ENCODE measurements around the gene TRAK1.

TRAK1 gene

GRCh38 chr3:42052484-42053351 is 38.4 kb upstream of the TRAK1 start:
- no peak overlapping the region for H3K4me3 ChIP-seq (ENCODE audit: low read length)
- no CpG with 5 or more reads among the region's 10 CpGs for WGBS (ENCODE audit: insufficient coverage, insufficient read length)
- H3K27me3 ChIP-seq (ENCODE audit: control insufficient read depth, insufficient read depth, low read length) = no peaks in the 10 kb centered on the region
- no peak overlapping the region for H3K27ac ChIP-seq (ENCODE audit: low read length)
- no peak for DNase-seq (ENCODE audit: low read depth, low spot score)
- H3K36me3 ChIP-seq (ENCODE audit: control insufficient read depth, insufficient read depth, low read length) = no peaks in the 10 kb centered on the region
- no peaks in the 10 kb centered on the region for H3K9me3 ChIP-seq (ENCODE audit: control insufficient read depth, insufficient read depth, low read length)
- H3K4me1 ChIP-seq (ENCODE audit: control insufficient read depth, insufficient read depth, low read length) = peaks cover 15% of the 10 kb centered on the region

GRCh38 chr3:42053476-42053875 is 37.7 kb upstream of the TRAK1 start:
- H3K27ac ChIP-seq (ENCODE audit: low read length) = no peak overlapping the region
- H3K27me3 ChIP-seq (ENCODE audit: control insufficient read depth, insufficient read depth, low read length) = no peaks in the 10 kb centered on the region
- H3K9me3 ChIP-seq (ENCODE audit: control insufficient read depth, insufficient read depth, low read length) = no peaks in the 10 kb centered on the region
- DNase-seq (ENCODE audit: low read depth, low spot score) = no peak
- no CpG with 5 or more reads among the region's 7 CpGs for WGBS (ENCODE audit: insufficient coverage, insufficient read length)
- peaks cover 15% of the 10 kb centered on the region for H3K4me1 ChIP-seq (ENCODE audit: control insufficient read depth, insufficient read depth, low read length)
- H3K36me3 ChIP-seq (ENCODE audit: control insufficient read depth, insufficient read depth, low read length) = no peaks in the 10 kb centered on the region
- H3K4me3 ChIP-seq (ENCODE audit: low read length) = no peak overlapping the region

- DNase-seq (ENCODE audit: low read depth, low spot score) = no peak
- Histone ChIP-seq H3K27me3 (ENCODE audit: control insufficient read depth, insufficient read depth, low read length) (no peaks in the 10 kb centered on the region), H3K4me1 (ENCODE audit: control insufficient read depth, insufficient read depth, low read length) (peaks cover 15% of the 10 kb centered on the region), H3K27ac (ENCODE audit: low read length) (no peak overlapping the region), H3K36me3 (ENCODE audit: control insufficient read depth, insufficient read depth, low read length) (no peaks in the 10 kb centered on the region), H3K4me3 (ENCODE audit: low read length) (no peak overlapping the region), H3K9me3 (ENCODE audit: control insufficient read depth, insufficient read depth, low read length) (no peaks in the 10 kb centered on the region)
- WGBS (ENCODE audit: insufficient coverage, insufficient read length) = no CpG with 5 or more reads among the region's 3 CpGs
Observed at GRCh38 chr3:42055291-42055690, 35.9 kb upstream of the TRAK1 start.

GRCh38 chr3:42056840-42057239 is 34.3 kb upstream of the TRAK1 start:
- H3K9me3 ChIP-seq (ENCODE audit: control insufficient read depth, insufficient read depth, low read length) = no peaks in the 10 kb centered on the region
- no CpG with 5 or more reads among the region's 2 CpGs for WGBS (ENCODE audit: insufficient coverage, insufficient read length)
- no peaks in the 10 kb centered on the region for H3K36me3 ChIP-seq (ENCODE audit: control insufficient read depth, insufficient read depth, low read length)
- H3K27me3 ChIP-seq (ENCODE audit: control insufficient read depth, insufficient read depth, low read length) = no peaks in the 10 kb centered on the region
- H3K4me3 ChIP-seq (ENCODE audit: low read length) = no peak overlapping the region
- H3K4me1 ChIP-seq (ENCODE audit: control insufficient read depth, insufficient read depth, low read length) = peaks cover 11% of the 10 kb centered on the region
- H3K27ac ChIP-seq (ENCODE audit: low read length) = no peak overlapping the region
- no peak for DNase-seq (ENCODE audit: low read depth, low spot score)

- Histone ChIP-seq H3K4me3 (ENCODE audit: low read length) (no peak overlapping the region), H3K9me3 (ENCODE audit: control insufficient read depth, insufficient read depth, low read length) (no peaks in the 10 kb centered on the region), H3K27me3 (ENCODE audit: control insufficient read depth, insufficient read depth, low read length) (no peaks in the 10 kb centered on the region), H3K36me3 (ENCODE audit: control insufficient read depth, insufficient read depth, low read length) (no peaks in the 10 kb centered on the region), H3K4me1 (ENCODE audit: control insufficient read depth, insufficient read depth, low read length) (peaks cover 9% of the 10 kb centered on the region), H3K27ac (ENCODE audit: low read length) (no peak overlapping the region)
- no CpG with 5 or more reads among the region's 7 CpGs for WGBS (ENCODE audit: insufficient coverage, insufficient read length)
- DNase-seq (ENCODE audit: low read depth, low spot score) = no peak
Observed at GRCh38 chr3:42057561-42058211, 33.5 kb upstream of the TRAK1 start.

- Histone ChIP-seq H3K27ac (ENCODE audit: low read length) (no peak overlapping the region), H3K36me3 (ENCODE audit: control insufficient read depth, insufficient read depth, low read length) (no peaks in the 10 kb centered on the region), H3K9me3 (ENCODE audit: control insufficient read depth, insufficient read depth, low read length) (no peaks in the 10 kb centered on the region), H3K4me1 (ENCODE audit: control insufficient read depth, insufficient read depth, low read length) (peaks cover 2% of the 10 kb centered on the region; the same call in 1 of the 2 replicates), H3K27me3 (ENCODE audit: control insufficient read depth, insufficient read depth, low read length) (no peaks in the 10 kb centered on the region), H3K4me3 (ENCODE audit: low read length) (no peak overlapping the region)
- no CpG with 5 or more reads among the region's 7 CpGs for WGBS (ENCODE audit: insufficient coverage, insufficient read length)
- no peak for DNase-seq (ENCODE audit: low read depth, low spot score)
Observed at GRCh38 chr3:42061025-42061712, 30.0 kb upstream of the TRAK1 start.

- no CpG with 5 or more reads among the region's 6 CpGs for WGBS (ENCODE audit: insufficient coverage, insufficient read length)
- Histone ChIP-seq H3K9me3 (ENCODE audit: control insufficient read depth, insufficient read depth, low read length) (no peaks in the 10 kb centered on the region), H3K27me3 (ENCODE audit: control insufficient read depth, insufficient read depth, low read length) (no peaks in the 10 kb centered on the region), H3K36me3 (ENCODE audit: control insufficient read depth, insufficient read depth, low read length) (no peaks in the 10 kb centered on the region), H3K27ac (ENCODE audit: low read length) (no peak overlapping the region), H3K4me1 (ENCODE audit: control insufficient read depth, insufficient read depth, low read length) (peaks cover 6% of the 10 kb centered on the region), H3K4me3 (ENCODE audit: low read length) (no peak overlapping the region)
- DNase-seq (ENCODE audit: low read depth, low spot score) = no peak
Observed at GRCh38 chr3:42061713-42062380, 29.3 kb upstream of the TRAK1 start.

GRCh38 chr3:42062464-42062863 is 28.7 kb upstream of the TRAK1 start:
- no peak overlapping the region for H3K4me3 ChIP-seq (ENCODE audit: low read length)
- H3K27ac ChIP-seq (ENCODE audit: low read length) = no peak overlapping the region
- H3K36me3 ChIP-seq (ENCODE audit: control insufficient read depth, insufficient read depth, low read length) = no peaks in the 10 kb centered on the region
- H3K27me3 ChIP-seq (ENCODE audit: control insufficient read depth, insufficient read depth, low read length) = no peaks in the 10 kb centered on the region
- no peaks in the 10 kb centered on the region for H3K9me3 ChIP-seq (ENCODE audit: control insufficient read depth, insufficient read depth, low read length)
- peaks cover 6% of the 10 kb centered on the region for H3K4me1 ChIP-seq (ENCODE audit: control insufficient read depth, insufficient read depth, low read length)
- no CpG with 5 or more reads among the region's 1 CpG for WGBS (ENCODE audit: insufficient coverage, insufficient read length)
- DNase-seq (ENCODE audit: low read depth, low spot score) = no peak

GRCh38 chr3:42063888-42064287 is 27.3 kb upstream of the TRAK1 start:
- Histone ChIP-seq H3K4me1 (ENCODE audit: control insufficient read depth, insufficient read depth, low read length) (peaks cover 6% of the 10 kb centered on the region), H3K27ac (ENCODE audit: low read length) (no peak overlapping the region), H3K4me3 (ENCODE audit: low read length) (no peak overlapping the region), H3K36me3 (ENCODE audit: control insufficient read depth, insufficient read depth, low read length) (no peaks in the 10 kb centered on the region), H3K9me3 (ENCODE audit: control insufficient read depth, insufficient read depth, low read length) (no peaks in the 10 kb centered on the region), H3K27me3 (ENCODE audit: control insufficient read depth, insufficient read depth, low read length) (no peaks in the 10 kb centered on the region)
- no CpG with 5 or more reads among the region's 6 CpGs for WGBS (ENCODE audit: insufficient coverage, insufficient read length)
- DNase-seq (ENCODE audit: low read depth, low spot score) = no peak

GRCh38 chr3:42066516-42067181 is 24.5 kb upstream of the TRAK1 start:
- H3K27ac ChIP-seq (ENCODE audit: low read length) = no peak overlapping the region
- no peaks in the 10 kb centered on the region for H3K36me3 ChIP-seq (ENCODE audit: control insufficient read depth, insufficient read depth, low read length)
- H3K27me3 ChIP-seq (ENCODE audit: control insufficient read depth, insufficient read depth, low read length) = no peaks in the 10 kb centered on the region
- no peaks in the 10 kb centered on the region for H3K9me3 ChIP-seq (ENCODE audit: control insufficient read depth, insufficient read depth, low read length)
- peaks cover 6% of the 10 kb centered on the region for H3K4me1 ChIP-seq (ENCODE audit: control insufficient read depth, insufficient read depth, low read length)
- no CpG with 5 or more reads among the region's 7 CpGs for WGBS (ENCODE audit: insufficient coverage, insufficient read length)
- no peak overlapping the region for H3K4me3 ChIP-seq (ENCODE audit: low read length)
- no peak for DNase-seq (ENCODE audit: low read depth, low spot score)
